ENCODE data around the gene VAPA. TPM values are rescaled to one million over a fixed set of nuclear protein-coding genes. Genes with fewer than 3 reads are reported as not detected.
A peak's percentile ranks its signal among the peaks of the same experiment; 100 is the strongest.

VAPA gene
- total RNA-seq, 2 donors from 2014 or later = 122 to 168 TPM

DNA sequence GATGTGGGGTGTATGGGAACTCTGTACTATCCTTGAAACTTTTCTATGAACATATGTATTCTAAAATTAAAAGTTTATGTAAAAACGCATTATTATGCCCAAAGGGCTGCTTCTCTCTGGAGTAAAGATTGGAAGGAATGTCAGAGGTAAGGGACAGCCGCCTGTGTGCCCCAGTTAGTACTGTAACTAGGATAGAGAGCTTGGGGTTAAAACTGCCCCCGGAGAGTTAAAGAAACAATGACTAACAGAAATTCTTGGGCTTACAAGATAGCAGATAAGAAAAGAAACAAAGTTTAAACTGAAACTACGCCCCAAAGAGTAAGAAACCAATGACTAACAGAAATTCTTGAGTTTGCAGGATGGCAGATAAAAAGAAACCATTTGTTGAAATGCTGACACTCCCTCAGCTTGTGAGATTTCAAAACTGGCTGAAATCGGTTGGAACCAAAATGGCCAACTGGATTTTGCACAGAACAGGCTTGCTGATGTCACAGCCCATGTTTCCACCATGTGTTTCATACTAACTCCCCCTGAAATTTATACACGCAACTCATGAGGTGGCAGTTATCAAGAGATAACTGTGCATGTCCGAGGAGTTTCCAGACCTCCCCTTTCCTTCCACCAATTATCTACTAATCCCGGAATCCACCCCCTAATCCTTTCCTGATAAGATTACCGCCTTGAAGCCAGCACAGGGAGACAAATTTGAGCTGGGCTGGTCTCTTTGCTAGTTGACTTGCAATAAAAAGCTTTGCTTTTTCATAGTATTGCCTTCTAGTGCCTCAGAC lies 36.8 kb upstream of the VAPA start:
- no peaks in the 10 kb centered on the region for H3K36me3 ChIP-seq (ENCODE audit: control insufficient read depth, insufficient read depth, low read length)
- peaks cover 2% of the 10 kb centered on the region for H3K9me3 Mint-ChIP-seq
- H3K4me1 Mint-ChIP-seq = peaks cover 18% of the 10 kb centered on the region
- peaks cover 21% of the 10 kb centered on the region for H3K27me3 Mint-ChIP-seq (ENCODE audit: insufficient read depth)
- peak overlapping the region; percentile 53 for H3K9ac ChIP-seq (ENCODE audit: extremely low read depth, low read length, poor library complexity, severe bottlenecking)
- no peaks in the 10 kb centered on the region for H3K9me3 ChIP-seq (ENCODE audit: control insufficient read depth, low read length)
- TF ChIP-seq, protein P1, sequence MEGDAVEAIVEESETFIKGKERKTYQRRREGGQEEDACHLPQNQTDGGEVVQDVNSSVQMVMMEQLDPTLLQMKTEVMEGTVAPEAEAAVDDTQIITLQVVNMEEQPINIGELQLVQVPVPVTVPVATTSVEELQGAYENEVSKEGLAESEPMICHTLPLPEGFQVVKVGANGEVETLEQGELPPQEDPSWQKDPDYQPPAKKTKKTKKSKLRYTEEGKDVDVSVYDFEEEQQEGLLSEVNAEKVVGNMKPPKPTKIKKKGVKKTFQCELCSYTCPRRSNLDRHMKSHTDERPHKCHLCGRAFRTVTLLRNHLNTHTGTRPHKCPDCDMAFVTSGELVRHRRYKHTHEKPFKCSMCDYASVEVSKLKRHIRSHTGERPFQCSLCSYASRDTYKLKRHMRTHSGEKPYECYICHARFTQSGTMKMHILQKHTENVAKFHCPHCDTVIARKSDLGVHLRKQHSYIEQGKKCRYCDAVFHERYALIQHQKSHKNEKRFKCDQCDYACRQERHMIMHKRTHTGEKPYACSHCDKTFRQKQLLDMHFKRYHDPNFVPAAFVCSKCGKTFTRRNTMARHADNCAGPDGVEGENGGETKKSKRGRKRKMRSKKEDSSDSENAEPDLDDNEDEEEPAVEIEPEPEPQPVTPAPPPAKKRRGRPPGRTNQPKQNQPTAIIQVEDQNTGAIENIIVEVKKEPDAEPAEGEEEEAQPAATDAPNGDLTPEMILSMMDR (conservative IDR thresholded peaks at IDR 0.05) = no peak
- peak overlapping the region; percentile 66 for H3K4me3 ChIP-seq (ENCODE audit: low read length)
- H3K27me3 ChIP-seq (ENCODE audit: control insufficient read depth, insufficient read depth, low read length, poor library complexity, severe bottlenecking) = peaks cover 17% of the 10 kb centered on the region
- H3K27ac Mint-ChIP-seq = peak overlapping the region; percentile 96
- H3K4me3 Mint-ChIP-seq = peak overlapping the region; percentile 31
- 38 to 39% methylated on average over 5 to 9 of the region's 9 CpGs for WGBS, 2 experiments (ENCODE audit: insufficient coverage in 1 of 2, insufficient read length in 1 of 2)
- DNase-seq = peak; percentile 54
- no peaks in the 10 kb centered on the region for H3K36me3 Mint-ChIP-seq (ENCODE audit: low read depth)
- H3K27ac ChIP-seq (ENCODE audit: low read depth, low read length) = peak overlapping the region; percentile 66
- peaks cover 4% of the 10 kb centered on the region for H3K4me1 ChIP-seq (ENCODE audit: control insufficient read depth, insufficient read depth, low read length)

DNA sequence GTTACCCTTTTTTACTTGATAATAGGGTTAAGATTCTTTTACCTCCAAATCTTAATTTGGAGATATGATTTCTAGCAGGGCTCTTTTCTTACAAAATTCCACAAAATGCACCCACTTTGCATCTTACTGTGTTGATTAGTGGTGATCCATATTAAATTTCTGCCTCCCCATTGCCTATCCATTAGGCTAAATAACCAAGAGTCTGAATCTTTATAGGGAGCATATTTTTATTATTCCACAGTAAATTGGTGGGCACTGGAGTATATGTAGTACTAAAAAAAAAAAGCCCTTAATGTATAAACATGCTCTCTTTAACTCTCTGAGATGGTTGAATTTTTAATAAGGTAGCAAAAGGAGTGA lies 36.2 kb upstream of the VAPA start:
- Mint-ChIP-seq H3K36me3 (ENCODE audit: low read depth) (no peaks in the 10 kb centered on the region), H3K4me1 (peaks cover 18% of the 10 kb centered on the region), H3K27ac (peak overlapping the region; percentile 96), H3K9me3 (peaks cover 2% of the 10 kb centered on the region), H3K4me3 (peak overlapping the region; percentile 31), H3K27me3 (ENCODE audit: insufficient read depth) (peaks cover 21% of the 10 kb centered on the region)
- Histone ChIP-seq H3K4me1 (ENCODE audit: control insufficient read depth, insufficient read depth, low read length) (peaks cover 4% of the 10 kb centered on the region), H3K27ac (ENCODE audit: low read depth, low read length) (no peak overlapping the region), H3K9ac (ENCODE audit: extremely low read depth, low read length, poor library complexity, severe bottlenecking) (peak overlapping the region; percentile 53), H3K36me3 (ENCODE audit: control insufficient read depth, insufficient read depth, low read length) (no peaks in the 10 kb centered on the region), H3K27me3 (ENCODE audit: control insufficient read depth, insufficient read depth, low read length, poor library complexity, severe bottlenecking) (peaks cover 15% of the 10 kb centered on the region), H3K9me3 (ENCODE audit: control insufficient read depth, low read length) (no peaks in the 10 kb centered on the region), H3K4me3 (ENCODE audit: low read length) (peak overlapping the region; percentile 66)
- TF ChIP-seq, protein P1 (conservative IDR thresholded peaks at IDR 0.05) = no peak
- DNase-seq = no peak

DNA sequence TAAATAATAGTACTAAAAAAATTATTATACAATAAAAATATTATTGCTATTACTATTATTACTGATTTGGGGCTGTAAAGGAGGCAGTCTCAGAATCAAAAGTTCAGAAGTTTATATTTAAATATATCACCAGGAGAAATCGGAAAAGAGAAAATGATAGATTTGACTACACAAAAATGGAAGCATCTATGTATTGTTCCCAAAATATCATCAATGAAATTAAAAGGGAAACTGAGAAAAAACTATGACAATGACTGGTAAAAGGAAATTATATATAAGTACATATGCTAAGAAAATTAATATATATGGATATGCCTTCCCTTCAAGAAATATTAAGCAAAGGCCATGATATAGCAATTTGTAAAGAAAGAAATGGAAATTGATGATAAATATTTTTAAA lies 35.7 kb upstream of the VAPA start:
- H3K9ac ChIP-seq (ENCODE audit: extremely low read depth, low read length, poor library complexity, severe bottlenecking) = no peak overlapping the region
- peaks cover 18% of the 10 kb centered on the region for H3K4me1 Mint-ChIP-seq
- no peak overlapping the region for H3K27ac Mint-ChIP-seq
- H3K36me3 ChIP-seq (ENCODE audit: control insufficient read depth, insufficient read depth, low read length) = no peaks in the 10 kb centered on the region
- H3K9me3 Mint-ChIP-seq = peaks cover 2% of the 10 kb centered on the region
- H3K4me3 ChIP-seq (ENCODE audit: low read length) = no peak overlapping the region
- H3K4me3 Mint-ChIP-seq = no peak overlapping the region
- no CpG with 5 or more reads among the region's 1 CpG for WGBS, 2 experiments (ENCODE audit: insufficient coverage in 1 of 2, insufficient read length in 1 of 2)
- TF ChIP-seq, protein P1 (conservative IDR thresholded peaks at IDR 0.05) = no peak
- no peak overlapping the region for H3K27ac ChIP-seq (ENCODE audit: low read depth, low read length)
- no peaks in the 10 kb centered on the region for H3K9me3 ChIP-seq (ENCODE audit: control insufficient read depth, low read length)
- H3K4me1 ChIP-seq (ENCODE audit: control insufficient read depth, insufficient read depth, low read length) = peaks cover 4% of the 10 kb centered on the region
- peaks cover 21% of the 10 kb centered on the region for H3K27me3 Mint-ChIP-seq (ENCODE audit: insufficient read depth)
- H3K36me3 Mint-ChIP-seq (ENCODE audit: low read depth) = no peaks in the 10 kb centered on the region
- peaks cover 12% of the 10 kb centered on the region for H3K27me3 ChIP-seq (ENCODE audit: control insufficient read depth, insufficient read depth, low read length, poor library complexity, severe bottlenecking)
- no peak for DNase-seq

Measured in endodermal cell (in vitro differentiated cells).